WTC11 (cell line): ENCODE data around the gene MAP4K1. TPM values are rescaled to one million over a fixed set of nuclear protein-coding genes. Genes with fewer than 3 reads are reported as not detected.

Experiments
- ATAC-seq: fragments of 200-7000 bp; cut with Tn5 transposase; 2 replicates; pipeline ENCODE4 v1.10.0; 2021; ENCODE audit warnings: mild to moderate bottlenecking, moderate library complexity
- CTCF ChIA-PET: fragments of 300-600 bp; sonication (Branson Sonifier 250); formaldehyde crosslinking; loops from one replicate; lab custom pipeline; 2021; ENCODE audit warnings: antibody characterized with exemption; lab: Charles Lee
- POLR2A ChIA-PET: fragments of 350-600 bp; sonication (Branson Sonifier 250); formaldehyde crosslinking; loops from one replicate; lab custom pipeline; 2021; ENCODE audit warnings: antibody characterized with exemption; lab: Charles Lee
- DNase-seq: peaks from one replicate; pipeline ENCODE4 v3.0.0; 2021; ENCODE audit warnings: low spot score
- H3K27ac Mint-ChIP-seq: 2 replicates; pipeline ENCODE4 v1.8.0; 2021; ENCODE audit warnings: mixed read lengths
- H3K27me3 Mint-ChIP-seq: 2 replicates; pipeline ENCODE4 v1.8.0; 2021; ENCODE audit warnings: low read depth, mild to moderate bottlenecking, moderate library complexity, mixed read lengths
- H3K36me3 Mint-ChIP-seq: 2 replicates; pipeline ENCODE4 v1.8.0; 2021; ENCODE audit warnings: mixed read lengths
- H3K4me1 Mint-ChIP-seq: 2 replicates; pipeline ENCODE4 v1.8.0; 2022; ENCODE audit warnings: mixed read lengths
- H3K4me3 Mint-ChIP-seq: 2 replicates; pipeline ENCODE4 v1.8.0; 2021; ENCODE audit warnings: mild to moderate bottlenecking, moderate library complexity, mixed read lengths
- H3K9me3 Mint-ChIP-seq: 2 replicates; pipeline ENCODE4 v1.8.0; 2021; ENCODE audit warnings: mixed read lengths
- ARID4B ChIP-seq: sonication (generic); formaldehyde crosslinking; IDR thresholded peaks from 2 replicates; pipeline ENCODE4 v1.8.0; 2023; ENCODE audit warnings: missing genetic modification reagents, mild to moderate bottlenecking, borderline replicate concordance
- ATF1 ChIP-seq: sonication (generic); formaldehyde crosslinking; IDR thresholded peaks from 2 replicates; pipeline ENCODE4 v1.8.1; 2023; ENCODE audit warnings: mild to moderate bottlenecking, moderate library complexity, missing genetic modification reagents
- CDX4 ChIP-seq: fragments of 250-450 bp; sonication (Bioruptor Pico); IDR thresholded peaks from 2 replicates; pipeline ENCODE4 v1.9.0; 2021; ENCODE audit warnings: moderate library complexity, mild to moderate bottlenecking, inconsistent platforms, borderline replicate concordance
- ETV6 ChIP-seq: sonication (generic); formaldehyde crosslinking; IDR thresholded peaks from 2 replicates; pipeline ENCODE4 v1.8.1; 2022; ENCODE audit warnings: mild to moderate bottlenecking, missing genetic modification reagents
- FOXJ3 ChIP-seq: sonication (generic); formaldehyde crosslinking; IDR thresholded peaks from 2 replicates; pipeline ENCODE4 v1.9.0; 2021; ENCODE audit warnings: missing genetic modification reagents, mild to moderate bottlenecking, borderline replicate concordance
- FOXP1 ChIP-seq: sonication (generic); formaldehyde crosslinking; IDR thresholded peaks from 2 replicates; pipeline ENCODE4 v1.8.0; 2022; ENCODE audit warnings: missing genetic modification reagents, mild to moderate bottlenecking, moderate library complexity, borderline replicate concordance
- GRHL2 ChIP-seq: fragments of 250-450 bp; sonication (Bioruptor Pico); IDR thresholded peaks from 2 replicates; pipeline ENCODE4 v1.8.0; 2022; ENCODE audit warnings: mild to moderate bottlenecking, moderate library complexity; ENCODE audit not compliant: insufficient replicate concordance, severe bottlenecking
- IRF1 ChIP-seq: sonication (generic); formaldehyde crosslinking; IDR thresholded peaks from 2 replicates; pipeline ENCODE4 v1.8.0; 2023; ENCODE audit warnings: missing genetic modification reagents
- KAT7 ChIP-seq: sonication (generic); formaldehyde crosslinking; IDR thresholded peaks from 2 replicates; pipeline ENCODE4 v1.8.1; 2023; ENCODE audit warnings: missing genetic modification reagents, mild to moderate bottlenecking, borderline replicate concordance
- NFATC4 ChIP-seq: fragments of 250-450 bp; sonication (Bioruptor Pico); IDR thresholded peaks from 2 replicates; pipeline ENCODE4 v1.9.0; 2021; ENCODE audit warnings: mild to moderate bottlenecking
- NR1H2 ChIP-seq: sonication (generic); formaldehyde crosslinking; IDR thresholded peaks from 2 replicates; pipeline ENCODE4 v1.9.0; 2021; ENCODE audit warnings: mild to moderate bottlenecking, moderate library complexity, missing genetic modification reagents
- OVOL2 ChIP-seq: fragments of 250-450 bp; sonication (Bioruptor Pico); IDR thresholded peaks from 2 replicates; pipeline ENCODE4 v1.9.0; 2021; ENCODE audit warnings: mild to moderate bottlenecking, borderline replicate concordance
- STAT6 ChIP-seq: sonication (generic); formaldehyde crosslinking; conservative IDR thresholded peaks from 2 replicates; pipeline ENCODE4 v1.8.1; 2023; ENCODE audit warnings: mild to moderate bottlenecking, low read depth, missing genetic modification reagents, moderate library complexity
- TCF7 ChIP-seq: sonication (generic); formaldehyde crosslinking; IDR thresholded peaks from 2 replicates; pipeline ENCODE4 v1.8.0; 2022; ENCODE audit warnings: mild to moderate bottlenecking, low read depth, missing genetic modification reagents, moderate library complexity
- TP53 ChIP-seq: sonication (generic); formaldehyde crosslinking; IDR thresholded peaks from 2 replicates; pipeline ENCODE4 v1.8.1; 2023; ENCODE audit warnings: mild to moderate bottlenecking, missing genetic modification reagents
- ZNF121 ChIP-seq: sonication (generic); formaldehyde crosslinking; IDR thresholded peaks from 2 replicates; pipeline ENCODE4 v1.8.0; 2023; ENCODE audit warnings: missing genetic modification reagents
- ZNF138 ChIP-seq: sonication (generic); formaldehyde crosslinking; conservative IDR thresholded peaks from 2 replicates; pipeline ENCODE4 v1.8.1; 2022; ENCODE audit warnings: mild to moderate bottlenecking, moderate library complexity, missing genetic modification reagents
- ZNF219 ChIP-seq: sonication (generic); formaldehyde crosslinking; IDR thresholded peaks from 2 replicates; pipeline ENCODE4 v1.8.0; 2023; ENCODE audit warnings: missing genetic modification reagents, mild to moderate bottlenecking, borderline replicate concordance
- ZNF263 ChIP-seq: sonication (generic); formaldehyde crosslinking; IDR thresholded peaks from 2 replicates; pipeline ENCODE4 v1.8.1; 2022; ENCODE audit warnings: low read depth, mild to moderate bottlenecking, moderate library complexity, missing genetic modification reagents
- ZNF396 ChIP-seq: fragments of 250-450 bp; sonication (Bioruptor Pico); IDR thresholded peaks from 2 replicates; pipeline ENCODE4 v1.8.0; 2021; ENCODE audit warnings: mild to moderate bottlenecking, moderate library complexity, borderline replicate concordance
- ZSCAN18 ChIP-seq: fragments of 250-450 bp; sonication (Bioruptor Pico); IDR thresholded peaks from 2 replicates; pipeline ENCODE4 v2.1.2; 2022; ENCODE audit warnings: mild to moderate bottlenecking, moderate library complexity
- total RNA-seq: library from RNA; stranded (reverse); gene quantifications from 3 replicates; pipeline ENCODE4 v1.2.3, GENCODE V29; 2021

Gene MAP4K1
- total RNA-seq, 1 experiment from 2014 or later, result 14.0 TPM

- Mint-ChIP-seq H3K4me3 (peak overlapping the region; percentile 94), H3K9me3 (no peaks in the 10 kb centered on the region)
- no peak for TF ChIP-seq ZNF263 (CRISPR knock-in tag)
- TF ChIP-seq ZSCAN18, result no peak
- TF ChIP-seq ZNF121 (CRISPR knock-in tag), result no peak
- TF ChIP-seq ETV6, result no peak
- TF ChIP-seq ZNF138 (CRISPR knock-in tag), result no peak
- TF ChIP-seq NR1H2 (CRISPR knock-in tag), result no peak
- TF ChIP-seq GRHL2 (CRISPR knock-in tag), result no peak
- TF ChIP-seq CDX4, result no peak
- no peak for TF ChIP-seq FOXJ3 (CRISPR knock-in tag)
- no peak for TF ChIP-seq TP53
- no peak for TF ChIP-seq ZNF396 (CRISPR knock-in tag)
- TF ChIP-seq, all 79 proteins: peak for 0
- no peak for DNase-seq
- POLR2A ChIA-PET, result interaction anchor here (0.6 to 4.6 kb wide), 6 partner anchors 13 to 251 kb away, joined by 4 to 44 read pairs (median 14); no protein-coding TSS in a partner anchor
- 0 out of 2 replicates have a peak, but pooled peaks cover 4% of the 10 kb centered on the region for H3K36me3 Mint-ChIP-seq
- no peaks in the 10 kb centered on the region for H3K27me3 Mint-ChIP-seq
- H3K4me1 Mint-ChIP-seq, result peaks cover 72% of the 10 kb centered on the region
- peak; percentile 2; the same call in 1 of the 2 replicates for ATAC-seq
- CTCF ChIA-PET, result interaction anchor here (0.8 to 7.0 kb wide), 5 partner anchors 14 to 40 kb away, joined by 3 to 101 read pairs (median 3); no protein-coding TSS in a partner anchor
- peak overlapping the region; percentile 55 for H3K27ac Mint-ChIP-seq
Measured at GRCh38 chr19:38649305-38650171, 31.8 kb upstream of the MAP4K1 start.

GRCh38 chr19:38648769-38649304 is 31.1 kb upstream of the MAP4K1 start:
- TF ChIP-seq STAT6 (CRISPR knock-in tag), result no peak
- TF ChIP-seq ATF1 (CRISPR knock-in tag), result no peak
- TF ChIP-seq TCF7 (CRISPR knock-in tag), result no peak
- TF ChIP-seq NFATC4 (CRISPR knock-in tag), result no peak
- TF ChIP-seq CDX4, result no peak
- no peak for TF ChIP-seq OVOL2 (CRISPR knock-in tag)
- no peak for TF ChIP-seq ARID4B (CRISPR knock-in tag)
- TF ChIP-seq FOXP1, result no peak
- no peak for TF ChIP-seq IRF1 (CRISPR knock-in tag)
- TF ChIP-seq ZNF219 (CRISPR knock-in tag), result no peak
- TF ChIP-seq KAT7 (CRISPR knock-in tag), result no peak
- peak overlapping the region; percentile 93 for H3K27ac Mint-ChIP-seq
- ATAC-seq (no peak), DNase-seq (no peak)
- H3K4me1 Mint-ChIP-seq, result peaks cover 65% of the 10 kb centered on the region
- H3K36me3 Mint-ChIP-seq, result 0 out of 2 replicates have a peak, but pooled peaks cover under 1% of the 10 kb centered on the region
- H3K9me3 Mint-ChIP-seq, result no peaks in the 10 kb centered on the region
- H3K27me3 Mint-ChIP-seq, result no peaks in the 10 kb centered on the region
- ChIA-PET CTCF (interaction anchor here (1.4 to 7.0 kb wide), 6 partner anchors 13 to 281 kb away, joined by 3 to 101 read pairs (median 11); partner anchors contain the start of genes FAM98C, MRPS12 and SARS2), POLR2A (interaction anchor here (0.5 to 4.6 kb wide), 6 partner anchors 14 to 252 kb away, joined by 4 to 44 read pairs (median 16); no protein-coding TSS in a partner anchor)
- H3K4me3 Mint-ChIP-seq, result peak overlapping the region; percentile 94
